GM21737 (cell line): Measurements from ENCODE around the gene GRAMD4.
"Not testable (repeated sequence)": the region's sequence is repeated elsewhere in the genome, so short reads cannot be mapped to it uniquely, and the experiment has no call there.

Experiments
- ATAC-seq: cut with Tn5 transposase; IDR thresholded peaks from one replicate; pipeline ENCODE4 v1.9.1; 2021; ENCODE audit warnings: mild to moderate bottlenecking, moderate library complexity; ENCODE audit not compliant: unreplicated experiment

Gene GRAMD4

DNA sequence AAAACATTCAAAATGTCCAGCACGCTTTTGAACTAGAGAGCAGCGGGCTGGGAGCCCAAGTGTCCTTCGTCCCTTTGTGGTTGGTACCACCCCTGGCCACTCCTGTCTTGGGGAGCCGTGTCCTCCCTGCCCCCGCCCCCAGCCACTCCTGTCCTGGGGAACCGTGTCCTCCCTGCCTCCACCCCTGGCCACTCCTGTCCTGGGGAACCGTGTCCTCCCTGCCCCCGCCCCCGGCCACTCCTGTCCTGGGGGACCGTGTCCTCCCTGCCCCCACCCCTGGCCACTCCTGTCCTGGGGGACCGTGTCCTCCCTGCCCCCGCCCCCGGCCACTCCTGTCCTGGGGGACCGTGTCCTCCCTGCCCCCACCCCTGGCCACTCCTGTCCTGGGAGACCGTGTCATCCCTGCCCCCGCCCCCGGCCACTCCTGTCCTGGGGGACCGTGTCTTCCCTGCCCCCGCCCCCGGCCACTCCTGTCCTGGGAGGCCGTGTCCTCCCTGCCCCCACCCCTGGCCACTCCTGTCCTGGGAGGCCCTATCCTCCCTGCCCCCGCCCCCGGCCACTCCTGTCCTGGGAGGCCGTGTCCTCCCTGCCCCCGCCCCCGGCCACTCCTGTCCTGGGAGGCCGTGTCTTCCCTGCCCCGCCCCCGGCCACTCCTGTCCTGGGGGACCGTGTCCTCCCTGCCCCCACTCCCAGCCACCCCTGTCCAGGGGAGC is 14.9 kb downstream of the GRAMD4 start:
- ATAC-seq = not testable (repeated sequence)

DNA sequence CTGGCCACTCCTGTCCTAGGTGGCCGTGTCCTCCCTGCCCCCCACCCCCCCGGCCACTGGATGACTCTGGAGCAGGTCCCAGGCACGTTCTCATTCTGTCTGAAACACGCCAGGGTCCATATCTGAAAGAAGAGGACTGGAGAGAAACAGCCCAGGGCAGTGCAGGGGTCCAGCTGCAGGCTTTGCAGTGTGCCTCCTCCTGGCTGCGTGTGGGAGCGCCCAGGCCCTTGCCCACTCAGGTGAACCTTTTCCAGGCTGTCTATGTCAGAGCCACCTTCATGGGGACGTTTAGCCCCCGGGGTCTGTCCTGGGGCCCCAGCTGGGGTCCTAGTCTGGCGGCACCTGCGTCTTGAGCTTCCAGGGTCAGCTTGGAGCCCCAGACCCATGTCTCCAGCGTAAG is 15.6 kb downstream of the GRAMD4 start:
- no peak for ATAC-seq

DNA sequence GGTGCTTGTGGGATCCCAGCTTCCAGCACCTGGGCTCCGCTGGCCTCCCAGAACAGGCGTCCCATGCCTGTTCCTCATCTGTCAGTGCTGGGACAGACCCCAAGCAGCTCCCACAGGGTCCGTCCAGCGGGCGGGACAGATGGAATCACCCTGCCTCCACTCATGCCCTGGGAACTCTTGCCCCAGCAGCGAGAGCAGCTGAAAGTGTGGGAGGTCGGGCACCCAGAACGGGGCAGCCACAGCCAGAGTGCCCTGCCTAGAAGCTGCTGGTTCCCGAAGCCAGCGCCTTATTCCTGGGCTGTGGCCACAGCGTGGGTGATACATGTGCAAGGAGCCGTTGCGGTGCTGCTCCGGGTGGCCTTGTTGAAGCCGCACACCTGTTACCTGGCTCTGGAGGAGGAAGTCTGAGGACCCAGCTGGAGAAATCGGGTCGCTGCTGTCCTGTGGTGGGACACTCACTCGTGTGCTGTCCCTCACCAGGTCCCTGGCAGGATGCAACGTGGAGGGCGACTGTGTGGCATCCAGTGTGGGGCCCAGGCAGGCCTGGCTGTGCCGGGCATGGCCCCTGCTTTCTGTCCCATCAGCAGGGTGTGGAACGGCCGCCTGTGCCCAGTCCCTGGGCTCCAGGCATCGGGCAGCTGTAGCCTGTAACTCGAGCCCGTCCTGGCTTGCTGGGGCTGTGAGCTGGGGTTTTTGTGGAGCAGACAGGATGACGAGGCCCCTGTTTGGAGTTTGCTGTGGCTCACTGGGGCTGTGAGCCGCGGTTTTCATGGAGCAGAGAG is 16.2 kb downstream of the GRAMD4 start:
- no peak for ATAC-seq

DNA sequence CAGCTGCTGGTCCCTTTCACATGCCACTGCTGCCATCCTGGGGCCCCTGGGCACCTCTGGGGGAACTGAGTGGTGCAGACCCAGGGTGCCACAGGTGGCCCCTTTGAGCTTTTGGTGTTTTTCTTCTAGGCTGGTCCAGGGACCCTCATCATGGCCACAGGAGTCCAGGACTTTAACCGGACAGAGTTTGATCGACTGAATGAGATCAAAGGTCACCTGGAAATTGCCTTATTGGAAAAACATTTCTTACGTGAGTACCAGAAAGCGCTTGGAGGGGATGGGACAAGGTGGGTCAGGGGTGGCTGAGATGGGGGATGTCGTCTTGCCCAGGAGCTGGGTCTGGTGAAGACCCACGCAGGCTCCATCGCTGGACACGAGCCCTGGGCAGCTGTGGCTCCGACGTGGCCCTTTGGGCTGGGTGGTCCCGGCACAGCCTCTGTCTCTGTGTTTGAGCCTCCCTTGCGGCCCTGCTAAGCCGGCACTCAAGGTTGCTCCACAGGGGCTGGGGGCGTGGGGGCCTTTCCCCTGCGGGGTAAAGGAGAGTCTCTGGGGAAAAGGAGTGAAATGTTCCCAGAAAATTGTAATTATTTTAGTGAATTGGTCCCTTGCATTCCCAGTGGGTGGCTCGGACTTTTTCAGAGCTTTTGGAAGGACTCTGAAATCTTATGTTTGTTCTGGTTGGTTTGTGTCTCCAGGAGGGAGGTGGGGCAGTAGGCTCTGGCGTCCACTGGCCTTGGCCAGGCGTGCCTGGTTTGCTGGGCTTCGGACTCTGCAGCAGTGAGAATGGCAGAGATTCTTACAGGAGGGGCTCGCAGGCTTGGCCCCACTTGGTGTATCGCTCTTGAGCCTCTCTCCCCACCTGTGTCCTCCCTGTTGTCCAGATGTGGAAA is 17.8 kb downstream of the GRAMD4 start:
- ATAC-seq = no peak

DNA sequence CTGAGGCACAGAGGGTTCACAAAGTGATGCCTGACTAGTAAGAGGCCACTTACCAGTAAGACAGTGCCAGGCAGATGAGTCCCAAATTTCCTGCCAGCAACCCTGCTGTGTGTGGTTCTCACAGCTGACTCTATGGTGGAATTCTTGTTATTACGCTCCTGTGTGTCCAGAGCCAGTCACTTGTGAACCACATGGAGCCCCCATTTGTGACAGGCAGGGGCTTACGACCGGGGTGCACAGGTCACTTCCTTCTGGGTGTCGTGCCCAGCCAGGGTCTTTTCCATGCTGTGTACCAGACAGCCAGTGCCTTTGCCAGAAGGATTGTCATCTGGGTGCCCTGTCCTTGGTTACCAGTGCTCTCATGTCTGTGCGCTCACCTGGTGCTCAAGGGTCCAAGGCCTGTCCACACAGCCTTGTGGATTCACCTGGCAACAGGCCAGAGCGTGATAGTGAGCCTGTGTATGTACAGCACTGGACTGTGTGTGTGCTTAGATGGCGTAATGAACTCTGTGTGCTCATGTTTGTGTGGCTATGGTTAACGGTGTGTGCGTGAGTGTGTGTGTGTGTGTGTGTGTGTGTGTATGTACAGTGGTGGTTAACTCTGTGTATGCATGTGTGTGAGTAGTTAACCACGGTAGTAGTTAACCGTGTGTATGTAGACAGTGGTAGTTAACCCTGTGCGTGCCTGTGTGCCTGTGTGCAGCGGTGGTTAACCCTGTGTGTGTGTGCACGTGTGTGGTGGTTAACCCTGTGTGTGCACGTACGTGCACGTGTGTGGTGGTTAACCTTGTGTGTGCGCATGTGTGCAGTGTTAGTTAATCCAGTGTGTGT is 18.6 kb downstream of the GRAMD4 start:
- ATAC-seq = no peak

DNA sequence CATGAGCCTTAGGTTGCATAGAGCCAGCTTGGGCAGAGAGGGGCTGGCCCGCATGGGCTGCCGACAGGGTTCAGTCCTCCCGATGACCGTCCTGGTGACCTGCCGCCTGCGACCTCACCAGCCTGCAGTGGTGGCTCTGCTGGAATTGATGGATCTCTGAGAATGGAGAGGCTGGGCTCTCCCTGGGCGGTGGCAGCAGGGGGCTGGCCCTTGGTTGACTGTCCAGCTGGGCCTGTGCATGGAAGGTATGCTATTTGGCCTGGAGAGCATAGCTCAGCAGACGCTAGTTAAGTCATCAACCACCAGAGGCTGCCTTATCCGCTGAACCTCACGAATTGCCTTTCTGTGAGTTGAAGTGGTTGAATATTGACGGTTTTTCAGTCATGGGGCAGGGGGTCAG is 19.7 kb downstream of the GRAMD4 start:
- ATAC-seq = no peak

DNA sequence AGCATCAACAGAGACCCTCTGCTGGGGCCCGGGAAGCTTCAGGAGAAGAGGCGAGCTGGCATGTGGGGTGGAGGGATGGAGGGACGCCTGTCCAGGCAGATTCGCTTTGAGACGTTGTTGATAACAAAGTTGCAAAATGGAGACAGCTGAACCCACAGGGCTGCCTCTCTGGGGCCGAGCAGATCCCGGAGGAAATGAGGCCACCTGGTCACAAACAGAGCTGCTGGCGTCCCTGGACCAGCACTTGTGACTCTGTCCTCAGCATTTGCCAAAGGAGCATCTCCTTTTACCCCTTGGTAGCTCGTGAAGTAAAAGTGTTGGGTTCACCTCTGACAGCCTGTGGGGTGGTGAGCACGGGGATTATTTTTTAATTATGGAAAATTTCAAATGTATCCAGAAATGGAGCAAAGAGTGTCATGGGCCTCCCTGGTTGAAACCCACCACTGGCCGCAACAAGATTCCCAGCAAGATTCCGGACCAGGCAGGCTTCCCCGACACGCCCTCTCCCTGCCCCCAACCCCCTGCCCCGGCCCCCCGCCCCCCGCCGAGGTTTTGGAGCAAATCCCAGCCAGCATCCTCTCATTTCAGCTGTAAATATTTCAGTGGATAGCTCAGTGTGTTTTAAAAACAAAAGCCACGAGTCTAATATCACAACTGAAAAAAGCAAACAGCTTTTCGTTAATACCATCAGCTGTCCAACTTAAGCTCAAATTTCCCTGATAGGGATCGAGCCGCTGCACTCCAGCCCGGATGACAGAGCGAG is 20.3 kb downstream of the GRAMD4 start:
- no peak for ATAC-seq

DNA sequence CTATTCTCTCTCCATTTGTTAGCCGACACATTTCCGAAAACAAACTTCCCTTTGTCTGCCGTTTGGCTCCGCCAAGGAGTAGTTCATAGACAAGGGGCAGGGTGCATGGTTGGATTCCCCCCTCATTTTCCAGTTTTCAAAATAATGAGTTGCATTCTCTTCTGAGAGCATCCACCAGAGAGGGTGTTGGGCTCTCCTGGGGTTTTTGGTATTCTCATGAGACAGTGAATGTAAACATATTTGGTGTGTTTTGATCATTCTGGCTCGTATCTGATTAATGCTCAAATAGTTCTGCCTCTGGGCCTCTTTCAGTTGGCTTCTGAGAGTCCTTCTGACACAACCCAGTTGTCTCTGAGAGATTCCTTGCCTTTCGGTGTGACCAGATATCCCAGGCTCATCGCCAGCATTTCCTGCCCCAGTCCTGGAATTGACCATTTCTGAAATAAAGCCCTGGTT is 21.7 kb downstream of the GRAMD4 start:
- ATAC-seq = no peak

DNA sequence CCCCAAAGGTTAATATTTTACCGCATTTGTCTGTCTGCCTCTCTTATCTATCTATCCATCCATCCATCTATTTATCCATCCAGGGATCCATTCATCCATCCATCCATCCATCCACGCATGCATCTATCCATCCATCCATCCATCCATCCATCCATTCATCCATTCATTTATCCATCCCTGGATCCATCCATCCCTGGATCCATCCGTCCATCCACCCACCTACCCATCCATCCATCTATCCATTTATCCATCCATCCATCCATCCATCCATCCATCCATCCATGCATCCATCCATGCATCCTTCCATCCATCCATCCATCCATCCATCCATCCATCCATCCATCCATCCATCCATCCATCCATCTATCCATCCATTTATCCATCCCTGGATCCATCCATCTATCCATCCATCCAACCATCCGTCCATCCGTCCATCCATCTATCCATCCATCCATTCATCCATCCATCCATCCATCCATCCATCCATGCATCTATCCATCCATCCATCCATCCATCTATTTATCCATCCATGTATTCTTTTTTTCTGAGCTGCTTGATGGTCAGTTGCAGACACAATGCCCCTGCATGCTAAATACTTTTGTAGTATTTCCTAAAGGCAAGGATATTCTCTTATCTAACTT is 22.8 kb downstream of the GRAMD4 start:
- not testable (repeated sequence) for ATAC-seq

DNA sequence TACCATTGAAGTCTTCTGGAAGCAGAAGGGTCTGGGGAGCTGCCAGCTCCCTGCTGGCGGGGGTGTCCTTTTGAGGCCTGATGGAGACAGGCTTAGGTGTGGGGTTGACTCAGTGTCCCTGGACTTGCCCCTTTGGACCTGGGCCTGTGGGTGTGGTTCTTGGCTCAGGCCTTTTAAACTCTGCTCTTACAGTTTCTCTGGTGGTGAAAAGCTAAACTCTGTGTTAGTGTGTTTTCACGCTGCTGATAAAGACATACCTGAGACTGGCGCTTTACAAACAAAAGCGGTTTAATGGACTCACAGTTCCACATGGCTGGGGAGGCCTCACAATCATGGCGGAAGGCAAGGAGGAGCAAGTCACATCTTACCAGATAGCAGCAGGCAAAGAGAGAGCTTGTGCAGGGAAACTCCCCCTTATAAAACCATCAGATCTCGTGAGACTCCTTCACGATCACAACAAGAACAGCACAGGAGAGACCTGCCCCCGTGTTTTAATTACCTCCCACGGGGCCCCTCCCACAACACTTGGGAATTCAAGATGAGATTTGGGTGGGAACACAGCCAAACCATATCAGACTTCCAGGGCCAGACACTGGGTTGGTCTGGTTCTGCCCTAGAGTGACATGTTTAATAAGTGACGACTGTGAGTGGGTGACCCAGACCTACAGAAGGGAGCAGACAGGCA is 26.5 kb downstream of the GRAMD4 start:
- no peak for ATAC-seq

DNA sequence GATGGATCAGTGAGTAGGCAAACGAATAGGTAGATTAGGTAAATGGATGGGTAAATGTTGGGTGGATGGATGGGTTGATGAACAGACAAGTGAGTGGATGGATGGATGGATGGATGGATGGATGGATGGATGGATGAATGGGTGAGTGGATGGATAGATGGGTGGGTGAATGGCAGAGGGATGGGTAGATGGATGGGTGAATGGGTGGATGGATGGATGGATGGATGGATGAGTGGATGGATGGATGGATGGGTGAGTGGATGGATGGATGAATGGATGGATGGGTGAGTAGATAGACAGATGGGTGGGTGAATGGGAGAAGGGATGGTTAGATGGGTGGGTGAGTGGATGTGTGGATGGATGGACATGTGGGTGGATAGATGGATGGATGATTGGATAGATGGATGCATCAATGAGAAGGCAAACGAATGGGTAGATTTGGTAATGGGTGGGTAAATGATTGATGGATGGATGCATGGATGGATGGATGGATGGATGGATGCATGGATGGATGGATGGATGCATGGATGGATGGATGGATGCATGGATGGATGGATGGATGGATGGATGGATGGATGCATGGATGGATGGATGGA is 28.1 kb downstream of the GRAMD4 start:
- ATAC-seq = not testable (repeated sequence)

DNA sequence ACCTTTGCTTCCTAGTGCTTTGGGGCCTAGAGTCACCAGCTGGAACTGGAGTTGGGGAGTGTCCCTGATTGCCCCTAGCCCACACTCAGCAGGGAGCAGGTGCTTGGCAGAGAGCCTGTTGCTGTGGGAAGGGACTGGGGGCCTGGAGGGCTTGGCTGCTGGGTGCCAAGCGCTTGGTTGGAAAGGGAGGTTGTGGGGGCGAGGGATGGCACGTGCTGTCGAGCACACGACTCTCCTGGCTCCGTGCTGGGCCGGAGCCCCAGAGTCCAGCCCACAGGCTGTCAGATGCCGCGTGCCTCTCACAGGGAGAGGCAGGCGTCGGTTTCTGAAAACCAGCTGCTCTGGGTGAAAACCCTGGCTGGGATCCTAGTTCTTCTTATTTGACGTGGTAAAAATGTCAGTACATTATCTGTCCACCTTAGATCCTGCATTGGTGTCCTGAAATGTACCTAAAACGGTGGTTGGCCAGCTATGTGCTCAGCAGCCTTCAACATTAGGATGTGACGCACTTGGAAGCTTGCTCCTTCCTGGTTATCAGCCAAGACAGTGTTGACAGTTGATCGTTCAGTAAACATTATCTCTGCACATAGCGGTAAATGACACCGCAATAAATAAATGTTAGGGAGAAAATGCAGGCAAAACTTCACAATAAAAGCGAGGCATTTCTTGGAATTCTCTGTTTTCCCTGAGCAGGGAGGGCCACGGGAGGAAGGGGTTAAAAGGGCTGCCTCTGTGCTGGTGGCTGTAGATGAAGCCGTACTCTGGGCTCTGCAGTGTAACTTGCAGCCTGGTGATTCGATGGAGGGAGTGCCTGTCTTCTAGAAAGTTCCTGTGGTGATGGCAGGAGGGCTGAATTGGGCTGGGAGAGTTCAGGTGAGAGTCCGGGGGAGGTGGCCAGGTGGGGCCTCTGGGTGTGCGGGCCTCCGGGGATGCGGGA is 29.2 kb downstream of the GRAMD4 start:
- ATAC-seq = no peak

DNA sequence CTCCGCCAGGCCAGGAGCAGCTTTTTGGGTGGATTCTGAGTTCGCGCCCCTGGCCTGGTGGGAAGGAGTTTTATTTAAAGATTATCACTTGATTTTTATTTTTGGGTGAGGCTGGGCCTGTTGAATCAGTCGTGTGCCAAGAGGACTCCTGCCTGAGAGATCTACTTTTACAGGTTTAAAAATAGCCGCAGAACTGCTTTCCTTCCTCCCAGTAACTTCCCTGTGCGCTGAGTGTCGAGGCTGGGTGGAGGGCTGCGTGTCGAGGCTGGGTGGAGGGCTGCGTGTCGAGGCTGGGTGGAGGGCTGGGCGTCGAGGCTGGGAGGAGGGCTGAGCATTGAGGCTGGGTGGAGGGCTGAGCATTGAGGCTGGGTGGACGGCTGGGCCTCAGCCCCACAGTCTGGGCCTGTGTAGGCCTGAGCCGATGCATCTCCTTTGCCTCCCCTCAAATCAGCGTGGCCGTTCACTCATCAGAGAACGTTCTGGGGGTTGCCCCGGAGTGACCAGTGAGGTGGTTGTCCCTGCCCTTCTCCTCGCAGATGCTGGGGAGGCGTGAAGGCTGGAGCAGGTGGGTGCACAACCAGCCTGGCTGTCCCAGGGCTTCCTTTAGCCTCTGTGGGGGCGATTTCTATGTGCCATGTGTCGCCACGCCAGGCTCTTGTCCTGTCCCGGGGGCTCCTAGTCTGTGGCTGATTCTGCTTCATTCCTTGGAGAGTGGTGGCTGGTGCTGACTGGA is 30.1 kb downstream of the GRAMD4 start:
- ATAC-seq = no peak

DNA sequence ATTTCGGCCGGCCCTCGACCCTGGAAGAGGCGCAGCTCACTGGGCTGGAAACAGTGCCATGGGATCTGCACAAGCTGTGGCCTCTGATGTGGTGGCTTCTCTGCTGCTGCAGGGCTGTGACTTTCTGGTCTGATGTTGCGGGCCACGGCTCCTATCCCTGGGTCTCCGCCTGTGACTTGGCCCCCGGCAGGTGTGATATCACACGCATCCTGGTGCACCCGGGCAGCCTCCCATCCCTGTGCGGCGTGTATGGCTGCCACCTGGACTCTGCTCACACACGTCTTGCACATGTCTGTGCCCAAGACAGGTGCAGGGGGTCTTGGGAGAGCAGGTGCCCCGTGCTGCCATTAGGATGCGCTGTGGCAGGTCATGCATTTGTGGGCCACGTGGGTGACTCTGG is 31.1 kb downstream of the GRAMD4 start:
- ATAC-seq = no peak

DNA sequence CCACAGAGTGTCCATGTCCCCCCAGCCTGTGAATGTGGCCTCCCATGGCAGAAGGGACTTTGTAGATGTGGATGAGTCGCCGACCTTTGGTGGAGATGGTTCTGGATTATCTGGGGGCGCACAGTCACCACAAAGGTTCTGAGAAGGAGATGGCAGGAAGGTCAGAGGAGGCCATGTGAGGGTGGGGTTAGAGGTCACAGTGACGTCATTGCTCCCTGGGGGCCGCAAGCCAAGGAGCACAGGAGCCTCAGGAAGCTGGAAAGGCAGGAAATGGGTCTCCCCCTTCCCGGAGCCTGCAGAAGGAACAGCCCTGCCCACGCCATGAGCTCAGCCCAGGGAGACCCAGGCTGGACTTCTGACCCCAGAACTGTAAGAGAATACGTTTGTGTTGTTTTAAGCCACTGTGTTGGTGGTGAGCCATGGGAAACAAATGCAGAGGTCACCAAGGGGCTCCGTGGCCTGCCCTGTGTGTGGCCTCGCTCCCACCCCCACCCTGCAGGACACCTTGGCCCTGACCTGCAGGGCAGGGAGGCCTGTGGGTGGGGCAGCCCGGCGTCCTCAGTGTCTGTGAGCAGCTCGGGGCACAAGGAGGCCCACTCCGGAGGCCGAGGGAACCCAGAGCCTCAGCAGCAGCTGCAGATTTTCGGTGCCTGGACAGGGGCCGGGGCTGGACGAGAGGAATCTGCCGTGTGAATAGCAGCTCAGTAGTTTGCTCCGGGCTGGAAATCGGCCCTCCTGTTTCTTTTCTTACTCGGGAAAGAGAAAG is 32.1 kb downstream of the GRAMD4 start:
- no peak for ATAC-seq

DNA sequence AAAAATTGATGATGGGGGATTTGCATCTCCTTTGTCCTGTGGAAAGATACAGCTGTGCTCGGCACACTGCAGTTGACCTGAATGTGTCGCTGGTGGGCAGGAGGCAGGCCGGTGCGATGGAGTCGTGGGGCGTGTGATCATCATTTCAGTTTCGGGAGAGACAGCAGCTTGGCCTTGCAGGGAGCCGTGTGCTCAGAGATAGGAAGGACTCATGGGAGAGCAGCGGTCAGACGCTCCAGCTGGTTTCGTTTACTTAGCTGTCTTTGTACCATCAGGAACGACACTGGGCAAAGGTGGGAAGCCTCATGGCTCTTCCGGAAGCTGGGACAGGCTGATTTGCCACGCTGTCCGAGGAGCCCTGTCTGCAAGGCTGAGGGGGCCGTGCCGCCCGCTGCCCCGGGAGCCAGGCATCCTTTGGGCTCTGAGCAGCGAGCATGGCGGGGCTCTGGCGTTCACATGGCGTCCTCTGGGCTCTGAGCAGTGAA is 32.7 kb downstream of the GRAMD4 start:
- no peak for ATAC-seq
